NCI-H1417 (cell line): ENCODE measurements around the gene SNAI3.

ENCODE experiments used
- DNase-seq, 3 experiments: peaks; one replicate each; lab custom pipeline; 2025; lab: John Stamatoyannopoulos, UW

The SNAI3 gene

DNA sequence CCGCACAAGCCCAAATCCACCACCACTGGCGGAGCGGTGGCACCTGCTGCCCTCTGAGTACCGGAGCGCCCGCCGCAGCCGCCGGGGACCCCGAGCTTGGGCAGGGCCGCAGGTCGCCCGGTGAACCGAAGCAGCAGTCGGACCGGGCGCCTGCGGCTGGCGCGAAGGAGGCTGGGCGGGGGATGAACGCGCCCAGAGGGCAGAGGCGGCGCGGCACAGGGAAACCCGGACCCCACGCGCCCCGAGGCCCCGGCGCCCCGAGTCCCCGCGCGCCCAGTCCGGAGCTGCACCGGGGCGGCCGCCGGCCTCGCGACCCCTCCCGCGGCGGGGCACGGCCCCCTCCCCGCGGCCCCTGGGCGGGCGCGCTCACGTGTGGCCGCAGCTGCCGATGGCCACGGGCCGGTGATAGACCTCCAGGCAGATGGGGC is 19.5 kb upstream of the SNAI3 start:
- peak in 1 of 3 experiments; percentile 38 for DNase-seq

DNA sequence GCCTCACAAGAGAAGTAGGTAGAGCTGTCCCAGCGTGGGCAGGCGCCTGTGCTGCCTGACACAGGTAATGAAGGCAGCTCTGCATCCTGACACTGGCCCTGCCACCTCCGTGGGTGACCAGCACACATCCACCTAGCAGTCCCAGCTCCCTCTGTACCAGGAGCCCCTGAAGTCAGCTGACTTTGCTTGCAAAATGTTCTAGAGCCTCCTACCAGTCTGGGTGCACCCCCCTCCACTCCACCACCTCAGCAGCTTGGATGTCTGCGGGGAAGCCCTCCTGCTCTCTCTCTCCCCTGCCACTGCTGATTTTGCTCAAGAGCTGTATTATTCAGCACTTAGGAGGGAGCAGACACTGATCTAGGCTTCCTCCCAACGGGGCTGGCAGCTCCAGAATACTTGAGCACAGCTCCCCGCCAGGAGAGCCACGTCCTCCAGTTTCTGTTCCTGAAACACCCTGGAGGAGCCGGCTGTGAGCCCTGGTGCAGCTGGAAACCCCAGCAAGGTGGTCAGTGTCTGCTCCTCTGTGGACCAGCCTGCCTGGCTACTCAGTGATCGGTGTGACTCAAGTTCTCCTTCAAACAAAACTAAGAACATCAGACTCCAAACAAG is 18.9 kb upstream of the SNAI3 start:
- no peak for DNase-seq

DNA sequence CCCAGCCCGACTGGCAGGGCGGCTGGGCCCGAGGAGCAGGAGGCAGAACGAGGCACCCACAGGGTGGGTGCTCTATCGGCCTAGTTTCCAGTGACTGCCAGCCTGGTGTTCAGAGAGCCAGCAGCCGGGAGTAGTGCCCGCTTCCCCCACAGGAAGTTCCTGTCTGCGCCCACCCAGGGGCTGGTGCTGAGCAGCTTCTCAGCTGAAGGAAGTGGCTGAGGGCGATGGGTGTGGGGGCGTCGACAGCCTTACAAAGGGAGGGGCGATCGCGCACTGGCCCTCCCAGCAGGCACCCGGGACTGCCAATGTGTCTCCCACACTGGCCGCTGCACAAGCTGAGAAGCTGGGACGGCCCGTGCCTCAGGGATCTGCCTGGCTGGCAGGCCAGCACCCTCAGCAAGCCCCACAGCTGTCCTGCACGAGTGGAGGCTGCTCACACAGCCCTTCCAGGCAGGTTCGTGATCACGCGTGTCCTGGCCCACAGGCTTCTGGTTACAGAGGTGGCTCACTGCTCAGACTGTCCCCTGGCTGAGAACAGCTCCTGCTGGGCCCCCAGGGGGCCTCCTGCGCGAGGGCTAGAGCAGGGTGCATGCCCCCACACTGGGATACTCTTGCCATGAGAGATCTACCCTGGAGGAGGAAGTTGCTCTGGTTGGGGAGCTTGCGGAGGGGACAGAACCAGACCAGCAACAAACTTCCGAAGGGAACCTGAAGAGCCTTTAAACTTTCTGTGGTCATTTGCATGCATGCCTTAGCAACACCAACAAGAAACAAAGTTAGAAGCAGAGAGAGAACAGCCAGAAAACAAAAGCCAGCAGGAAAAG is 17.4 kb upstream of the SNAI3 start:
- DNase-seq, result no peak

DNA sequence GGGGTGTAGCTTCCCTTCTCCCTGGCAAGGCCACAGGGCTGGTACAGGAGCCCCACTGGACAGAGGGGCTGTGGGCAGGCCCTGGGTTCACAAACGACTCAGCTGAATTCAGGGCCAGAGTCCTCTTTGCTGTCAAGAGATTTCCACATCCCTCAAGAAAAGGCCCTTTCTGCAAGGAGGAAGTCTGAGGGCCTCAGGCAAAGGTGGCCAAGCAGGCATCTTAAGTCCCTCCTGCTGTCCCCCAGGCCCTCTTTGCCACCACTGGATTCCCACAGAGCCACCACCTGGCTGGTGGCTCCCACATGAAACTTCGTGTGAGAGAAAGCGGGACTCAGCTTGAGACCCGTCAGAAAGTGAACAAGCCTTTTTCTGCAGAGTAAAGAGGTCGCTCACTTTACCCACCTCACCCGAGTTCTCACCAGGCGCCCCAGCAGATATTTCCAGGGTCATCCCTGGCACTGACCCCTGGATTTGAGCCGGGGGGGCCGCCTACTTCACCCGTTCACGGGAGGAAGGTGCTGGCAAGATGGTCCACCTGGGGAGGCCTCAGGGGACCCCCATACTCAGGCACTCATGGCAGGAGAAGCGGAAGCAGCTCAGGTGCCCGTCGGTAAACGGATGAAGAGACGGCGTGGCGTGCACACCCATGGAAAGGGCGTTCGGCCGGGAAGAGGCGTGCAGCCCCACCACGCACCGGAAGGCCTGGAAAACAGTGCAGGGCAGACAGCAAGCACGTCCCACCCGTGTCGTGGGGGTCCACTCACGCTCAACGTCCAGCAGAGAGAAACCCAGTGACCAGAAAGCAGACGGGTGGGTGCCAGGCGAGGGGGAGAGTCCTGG is 16.3 kb upstream of the SNAI3 start:
- no peak for DNase-seq

DNA sequence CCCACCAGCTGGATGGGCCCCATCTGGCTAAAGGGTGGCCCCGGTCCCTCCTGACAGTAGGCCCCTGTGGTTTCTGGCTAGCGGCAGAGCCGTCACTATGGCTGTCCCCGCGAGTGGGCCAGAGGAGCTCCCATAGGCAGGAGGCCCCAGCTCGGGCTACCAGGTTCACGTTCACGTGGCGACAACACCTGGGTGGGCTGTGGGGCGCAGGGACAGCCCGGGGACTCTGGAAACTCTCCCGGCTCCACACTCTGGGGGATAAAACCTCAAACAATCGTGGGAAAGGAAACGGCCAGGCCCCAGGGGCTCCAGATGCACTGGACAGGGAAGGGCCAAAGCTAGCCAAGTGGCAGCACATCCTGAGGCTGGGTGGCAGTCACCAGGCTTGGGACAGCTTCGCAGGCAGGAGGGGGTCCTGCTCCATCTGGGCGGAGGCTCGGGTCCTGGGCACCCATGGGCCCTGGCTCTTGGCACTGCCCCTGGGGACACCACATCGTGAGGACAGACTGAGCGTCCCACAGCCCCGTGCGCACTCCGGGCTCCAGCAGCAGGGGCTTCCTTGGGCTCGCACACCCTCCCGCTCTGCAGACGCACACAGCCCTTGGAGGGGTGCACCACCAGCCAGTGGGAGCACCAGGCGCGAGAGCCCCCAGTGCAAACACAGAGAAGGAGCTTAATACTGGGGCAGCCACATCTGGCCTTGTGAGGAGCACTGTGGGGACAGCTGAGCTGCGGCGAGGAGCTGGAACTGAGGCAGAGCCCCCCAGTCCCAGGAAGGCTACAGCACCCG is 15.5 kb upstream of the SNAI3 start:
- DNase-seq, result no peak

DNA sequence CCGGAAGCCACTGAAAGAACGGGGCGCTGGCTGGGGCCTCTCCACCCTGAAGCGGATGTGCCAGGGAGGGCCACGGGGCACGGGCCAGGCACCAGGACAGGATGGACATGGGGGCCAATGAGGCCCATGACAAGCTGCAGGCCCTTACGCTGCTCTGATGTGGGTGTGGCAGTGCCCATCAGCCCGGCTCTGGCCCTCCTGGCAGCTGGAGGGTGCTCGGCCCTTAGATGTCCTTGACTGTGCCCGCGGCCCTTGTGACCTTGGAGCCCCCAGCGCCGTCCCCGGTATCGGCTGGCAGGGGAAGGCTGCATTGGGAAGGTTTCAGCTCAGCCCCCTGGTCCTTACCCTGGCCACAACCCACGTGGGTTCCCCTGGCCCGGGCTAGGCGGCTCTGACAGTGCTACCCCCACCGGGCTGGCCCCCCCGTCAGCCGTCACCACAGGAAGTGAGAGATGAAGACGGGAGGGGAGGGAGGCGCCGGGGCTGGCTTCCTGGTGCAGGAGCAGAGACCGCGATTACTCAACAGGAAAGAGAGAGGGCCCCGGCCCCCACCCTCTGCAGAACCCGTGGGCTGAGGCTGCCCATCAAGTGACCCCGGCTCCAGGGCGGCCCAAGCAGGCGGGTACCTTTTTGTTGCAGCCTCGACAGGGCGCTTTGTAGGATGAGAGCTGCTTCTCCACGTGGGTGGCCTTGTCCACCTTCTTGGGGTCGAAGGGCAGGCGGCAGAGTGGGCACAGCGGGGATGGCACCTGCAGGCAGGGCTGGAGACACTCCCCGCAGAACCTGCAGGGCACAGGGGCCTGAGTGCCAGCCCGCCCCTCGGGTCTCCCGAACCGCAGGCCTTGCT is 14.6 kb upstream of the SNAI3 start:
- no peak for DNase-seq

DNA sequence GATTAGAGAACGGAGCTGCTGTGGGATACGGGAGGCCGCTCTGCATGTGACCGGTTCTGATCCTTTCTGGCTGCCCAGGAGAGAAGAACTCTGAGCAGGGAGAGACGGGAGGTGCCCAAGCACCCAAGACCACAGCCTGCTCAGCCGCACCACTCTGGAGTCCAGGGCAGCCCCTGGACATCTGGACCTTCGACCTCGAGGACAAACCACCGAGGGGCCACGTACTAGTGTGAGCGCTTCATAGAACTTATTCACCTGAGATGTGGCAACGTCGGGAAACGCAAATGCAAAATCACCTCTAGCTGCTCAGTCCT is 14.0 kb upstream of the SNAI3 start:
- DNase-seq, result no peak

DNA sequence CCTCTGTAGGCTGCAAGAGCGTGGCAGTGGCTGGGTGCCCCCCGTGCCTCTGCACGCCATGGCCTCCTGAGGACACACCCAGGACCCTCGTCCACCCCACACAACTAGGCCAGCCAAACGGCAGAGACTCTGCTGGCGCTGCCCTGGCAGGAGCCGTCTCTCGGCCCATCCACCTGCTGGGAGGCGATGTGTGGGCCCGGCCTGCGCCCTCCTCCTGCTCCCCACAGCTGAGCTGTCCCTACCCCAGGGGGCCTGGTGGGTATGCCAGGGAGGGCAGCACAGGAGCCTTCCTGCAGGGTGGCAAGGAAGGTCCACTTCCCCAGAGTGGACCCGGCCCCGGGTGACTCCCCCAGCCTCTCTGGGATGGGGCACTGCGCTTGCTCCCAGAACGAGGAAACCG is 12.9 kb upstream of the SNAI3 start:
- DNase-seq, result no peak

DNA sequence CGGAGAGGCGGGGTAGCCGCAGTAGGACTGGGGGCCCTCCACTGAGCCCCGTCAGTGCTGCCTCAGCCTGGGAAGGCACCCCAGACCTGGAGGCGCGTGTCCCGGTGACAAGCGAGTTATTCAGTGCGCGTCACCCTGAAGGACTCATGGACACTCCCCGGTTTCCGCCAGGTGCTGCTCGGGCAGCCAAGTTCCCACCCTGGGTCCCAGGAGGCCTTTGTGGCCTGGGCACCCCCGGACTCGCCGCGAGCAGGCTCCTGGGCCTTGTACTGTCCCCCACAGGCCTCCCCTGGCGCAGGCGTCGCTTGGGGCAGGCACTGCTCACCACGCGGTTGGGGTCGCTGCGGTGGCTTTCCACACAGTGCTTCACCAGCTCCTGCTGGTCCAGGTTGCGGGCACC is 12.3 kb upstream of the SNAI3 start:
- no peak for DNase-seq

DNA sequence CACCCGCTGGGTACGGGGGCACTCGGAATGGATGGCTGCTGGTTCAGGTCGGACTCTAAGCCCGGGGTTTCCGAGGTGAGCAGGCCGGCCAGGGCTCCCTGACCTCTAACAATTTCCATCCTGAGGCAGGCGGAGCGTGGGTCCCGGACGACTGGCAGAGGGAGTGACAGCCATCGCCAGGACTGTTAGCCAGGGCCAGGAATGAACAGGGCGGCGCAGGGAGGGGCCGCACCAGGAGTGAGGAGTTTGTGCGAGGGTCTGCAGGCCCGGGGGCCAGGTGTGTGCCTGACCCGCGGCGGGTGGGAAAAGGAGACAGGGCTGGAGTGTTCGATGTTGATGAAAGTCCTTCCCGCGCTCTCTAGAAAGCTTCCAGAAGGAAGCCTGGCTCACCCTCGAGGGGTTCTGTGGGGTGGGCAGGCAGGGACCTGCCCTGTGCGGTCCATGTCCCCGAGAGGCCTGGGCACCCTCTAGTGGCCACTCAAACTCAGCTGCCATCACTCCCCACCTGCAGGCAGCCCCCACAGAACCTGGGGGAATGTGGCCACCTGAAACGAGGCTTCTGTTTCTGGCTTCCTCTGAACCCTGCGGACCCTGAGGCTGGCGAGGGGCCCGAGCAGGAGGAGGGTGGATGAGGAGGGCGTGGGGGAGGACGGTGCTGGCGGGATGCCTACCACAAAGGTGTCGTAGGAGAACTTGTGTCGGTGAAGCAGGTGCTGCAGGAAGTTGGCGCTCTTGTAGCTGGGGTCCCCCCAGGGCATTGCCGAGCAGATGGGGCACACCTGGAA is 11.7 kb upstream of the SNAI3 start:
- no peak for DNase-seq

DNA sequence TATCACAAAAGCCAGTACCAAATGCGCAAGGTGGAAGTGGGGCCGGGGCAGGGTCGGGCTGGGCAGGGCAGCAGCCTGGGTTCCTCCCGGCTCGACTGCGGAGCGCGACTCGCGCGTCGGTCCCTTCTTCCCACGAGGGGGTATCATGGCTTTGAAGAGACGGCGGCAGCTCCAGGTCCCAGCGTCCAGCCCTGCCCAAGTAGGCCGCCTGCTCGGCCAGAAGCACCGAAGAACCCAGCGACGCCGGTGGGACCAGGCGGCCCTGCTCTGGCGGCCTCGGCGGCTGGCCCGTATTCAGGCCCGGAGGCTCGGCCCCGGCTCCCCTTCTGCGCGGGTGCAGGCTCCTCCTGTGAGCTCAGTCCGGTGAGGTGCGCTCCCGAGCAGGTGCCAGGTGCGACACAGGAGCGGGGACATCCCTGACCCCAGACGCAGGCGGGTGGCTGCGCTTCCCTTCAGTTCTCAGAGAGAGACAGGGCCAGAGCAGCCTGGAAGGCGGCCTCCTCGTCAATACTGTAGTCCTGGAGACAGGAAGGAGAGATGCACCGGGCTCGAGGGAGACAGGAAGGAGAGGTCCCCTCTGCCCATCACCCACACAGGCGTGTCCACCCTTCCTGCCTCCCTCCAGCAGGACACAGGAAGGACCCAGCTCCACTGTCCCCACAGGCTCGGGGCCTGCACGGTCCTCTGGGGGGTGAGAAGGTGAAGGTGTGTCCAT is 11.0 kb upstream of the SNAI3 start:
- no peak for DNase-seq

DNA sequence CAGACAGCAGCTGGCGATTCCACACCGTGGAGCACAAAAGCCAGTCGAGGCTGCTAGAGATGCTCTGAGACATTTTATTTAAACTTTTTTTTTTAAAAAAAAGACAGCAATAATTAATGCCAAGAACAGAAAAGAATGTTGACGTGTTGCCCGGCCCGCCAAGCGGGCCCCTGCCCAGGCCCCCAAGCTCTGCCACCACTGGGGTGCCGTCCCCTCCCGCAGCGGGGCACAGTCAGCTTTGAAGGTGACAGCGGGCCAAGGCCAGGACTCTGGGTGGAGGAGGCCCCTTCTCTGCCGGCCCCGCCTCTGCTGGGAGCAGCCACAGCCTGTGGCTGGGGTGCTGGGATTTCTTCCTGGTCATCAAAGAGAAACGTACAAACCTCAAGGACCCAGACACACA is 10.1 kb upstream of the SNAI3 start:
- no peak for DNase-seq

DNA sequence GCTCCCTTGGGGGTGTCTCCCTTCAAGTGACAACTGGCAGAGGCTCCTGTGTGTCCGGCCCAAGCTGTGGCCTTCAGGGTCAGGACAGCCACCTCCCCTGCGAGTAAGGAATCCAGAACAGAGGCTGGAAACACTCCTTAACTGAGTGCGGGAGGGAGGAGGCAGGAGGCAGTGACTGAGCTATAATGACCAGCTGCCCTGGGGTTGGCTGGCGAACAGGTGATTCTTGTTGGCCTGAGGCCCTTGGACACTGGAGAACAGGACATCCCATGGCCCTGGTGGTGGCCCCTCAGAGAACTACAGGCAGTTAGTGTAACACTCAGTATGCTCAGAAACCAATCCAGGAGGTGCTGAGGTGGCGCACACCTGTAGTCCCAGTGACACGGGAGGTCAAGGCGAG is 9.4 kb upstream of the SNAI3 start:
- DNase-seq, result no peak

DNA sequence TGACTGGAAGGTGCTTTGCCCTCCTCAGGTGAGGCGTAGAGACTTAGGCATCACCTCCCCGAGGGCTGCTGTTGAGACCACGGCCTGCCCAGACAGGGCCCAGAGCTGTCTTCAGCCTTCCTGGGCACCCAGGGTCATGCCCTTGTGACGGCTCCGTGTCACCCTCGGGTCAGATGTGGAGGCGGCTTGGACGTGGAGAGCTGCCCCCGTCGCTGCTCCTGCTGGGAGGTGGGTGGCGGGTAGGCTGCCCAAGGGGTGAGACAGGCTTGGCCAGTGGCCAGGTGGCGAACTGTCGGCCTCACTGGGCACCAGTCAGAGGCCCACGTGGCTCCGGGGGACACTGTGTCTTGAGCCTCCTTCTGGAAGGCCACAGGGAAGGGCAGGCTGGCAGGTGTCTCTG is 8.9 kb upstream of the SNAI3 start:
- DNase-seq, result no peak

DNA sequence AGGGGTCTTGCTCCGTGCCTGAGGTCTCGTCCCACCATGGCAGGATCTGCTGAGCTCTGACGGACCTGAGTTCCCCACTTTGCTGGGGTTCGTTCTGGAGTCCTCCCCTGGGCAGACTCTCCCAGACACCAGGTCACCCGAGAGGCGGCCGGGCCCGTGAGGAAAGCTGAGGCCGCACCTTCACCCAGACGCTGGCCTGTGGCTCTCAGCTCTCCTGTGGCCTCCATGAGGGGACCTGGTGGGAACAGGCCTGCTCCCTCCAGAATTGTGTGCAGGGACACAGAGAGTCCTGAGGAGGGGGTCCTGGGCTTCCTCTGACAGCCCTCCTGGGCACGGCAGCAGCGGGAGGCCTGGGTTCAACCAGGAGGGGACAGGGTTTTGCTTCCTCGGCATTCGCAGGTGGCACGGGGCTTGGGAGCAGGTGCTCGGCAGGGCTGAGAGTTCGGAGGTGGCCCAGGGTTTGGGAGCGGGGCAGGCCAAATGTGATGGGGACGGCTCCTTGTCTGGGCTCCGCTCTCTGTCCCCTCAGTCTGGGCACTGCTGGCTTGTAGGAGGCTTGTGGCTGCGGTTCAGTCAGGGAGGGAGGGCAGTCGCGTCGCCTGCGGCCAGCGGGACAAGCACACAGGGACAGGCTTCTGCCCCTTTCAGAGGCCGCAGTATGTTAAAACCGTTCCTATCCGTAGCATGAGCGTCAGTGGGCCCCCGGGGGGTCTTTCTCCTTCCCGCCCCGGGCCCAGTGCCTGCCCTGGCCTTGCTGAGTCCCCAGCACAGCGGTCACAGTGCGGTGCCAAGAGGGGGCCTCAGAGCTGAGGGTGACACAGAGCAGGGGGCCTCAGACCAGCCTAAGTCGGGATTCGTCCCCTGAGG is 8.1 kb upstream of the SNAI3 start:
- no peak for DNase-seq

DNA sequence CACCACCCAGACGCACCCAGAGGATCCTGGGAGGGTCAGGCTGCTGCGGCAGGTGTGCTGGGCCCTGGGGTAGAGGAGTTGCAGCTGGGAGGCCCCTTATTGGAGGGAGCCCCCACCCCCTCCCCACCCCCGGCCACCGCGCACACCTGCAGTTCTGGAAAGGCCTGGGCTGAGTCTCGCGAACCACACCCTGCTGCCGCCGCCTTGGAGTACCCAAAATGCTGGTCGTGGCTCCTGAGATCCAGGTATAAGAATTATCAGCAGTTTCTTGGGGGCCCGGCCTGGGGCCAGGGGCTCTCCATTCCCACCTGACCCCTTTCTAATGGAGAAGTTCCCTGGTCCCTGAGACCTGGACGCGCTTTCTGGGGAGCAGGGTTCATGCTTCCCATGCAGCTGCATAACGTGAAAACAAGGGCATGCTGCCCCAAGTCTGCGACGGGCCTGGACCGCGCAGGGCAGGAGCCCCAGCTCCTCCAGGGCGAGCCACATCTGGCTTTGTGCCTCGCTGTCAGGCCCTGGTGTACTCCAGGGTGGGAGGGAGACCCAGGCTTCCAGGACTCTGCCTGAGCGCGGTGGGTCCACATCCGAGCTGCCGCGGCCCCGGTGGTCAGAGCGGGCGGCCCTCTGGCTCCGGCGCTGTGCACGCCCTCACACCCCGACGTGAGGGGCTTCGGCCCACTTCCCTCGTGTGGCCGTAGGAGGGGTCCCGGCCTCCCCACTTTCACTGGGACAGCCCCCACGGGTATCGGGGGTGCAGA is 7.3 kb upstream of the SNAI3 start:
- DNase-seq, result peak in 1 of 3 experiments; percentile 3

DNA sequence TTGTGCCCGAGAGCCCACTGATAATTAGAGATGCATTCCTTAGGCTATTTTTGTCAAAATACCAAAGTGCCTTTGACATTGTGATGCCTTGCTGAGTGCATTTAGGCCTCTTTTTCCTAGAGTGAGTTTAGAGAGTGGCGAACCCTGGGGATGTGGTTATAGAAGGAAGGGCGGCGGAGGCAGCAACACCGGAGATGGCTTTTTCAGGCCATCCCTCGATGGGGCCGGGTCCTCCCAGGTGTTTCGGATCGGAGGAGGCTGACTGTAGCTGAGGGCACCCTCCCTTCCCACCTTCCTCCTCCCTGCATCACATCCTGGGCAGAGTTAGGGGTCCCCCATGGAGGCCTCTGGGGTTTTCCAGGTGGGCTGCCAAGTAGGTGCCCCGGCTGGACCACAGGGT is 6.6 kb upstream of the SNAI3 start:
- DNase-seq, result no peak

DNA sequence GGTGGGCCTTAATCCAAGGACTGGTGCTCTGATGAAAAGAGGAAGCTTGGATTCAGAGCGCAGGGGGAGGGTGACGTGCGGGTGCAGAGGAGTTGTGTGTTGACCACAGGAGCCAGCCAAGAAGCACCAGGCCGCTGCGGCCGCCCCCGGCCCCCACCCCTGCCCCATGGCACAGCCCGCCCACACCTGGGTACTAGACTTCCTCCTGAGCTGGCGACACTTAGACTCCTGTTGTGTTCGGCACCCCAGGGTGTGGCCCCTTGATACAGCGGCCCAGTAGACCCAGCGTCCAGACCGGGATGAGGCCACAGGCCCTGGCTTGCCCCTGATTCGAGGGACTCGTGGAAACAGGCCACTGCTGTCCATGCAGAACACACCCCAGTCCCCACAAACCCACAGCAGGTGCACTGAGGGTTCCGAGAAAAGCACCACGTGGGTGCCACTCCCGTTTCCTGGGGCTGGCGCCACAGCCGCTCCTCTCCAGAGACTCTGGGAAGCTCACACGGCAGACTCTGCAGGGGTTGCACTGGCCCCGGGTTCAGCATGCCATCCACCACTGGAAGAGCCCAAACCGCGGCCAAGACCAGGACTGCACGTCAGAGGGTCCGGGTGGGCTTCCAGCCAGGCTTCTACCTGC is 5.7 kb upstream of the SNAI3 start:
- DNase-seq, result peak in 1 of 3 experiments; percentile 3
